Kidney epithelial cell (primary cell): ENCODE results near the gene LRP1-AS. TPM values are rescaled to one million over a fixed set of nuclear protein-coding genes. Genes with fewer than 3 reads are reported as not detected.
"Not testable (repeated sequence)": the region's sequence is repeated elsewhere in the genome, so short reads cannot be mapped to it uniquely, and the experiment has no call there.

ENCODE experiments used
- DNase-seq: peaks from one replicate; pipeline ENCODE4 v3.0.0-alpha.2; 2010; ENCODE audit warnings: low read depth
- H3K27me3 ChIP-seq: 2 replicates; pipeline ENCODE4 v1.6.0; 2011; ENCODE audit warnings: low read length; ENCODE audit not compliant: control insufficient read depth, insufficient read depth
- H3K36me3 ChIP-seq: 2 replicates; pipeline ENCODE4 v1.5.1; 2011; ENCODE audit warnings: low read length; ENCODE audit not compliant: control insufficient read depth, insufficient read depth
- H3K4me3 ChIP-seq: 2 replicates; pipeline ENCODE4 v1.5.1; 2011; ENCODE audit warnings: low read depth, mild to moderate bottlenecking, control low read depth, low read length
- CTCF ChIP-seq: IDR thresholded peaks from 2 replicates; pipeline ENCODE4 v1.5.1; 2011; ENCODE audit warnings: mild to moderate bottlenecking, moderate library complexity, low read length, control low read depth, inconsistent platforms; ENCODE audit not compliant: insufficient read depth, poor library complexity, severe bottlenecking
- total RNA-seq: library from RNA; depleted of rRNA; stranded (reverse); fragments of >200 nt; gene quantifications from 2 replicates; pipeline ENCODE4 v1.2.3, GENCODE V29; 2015

LRP1-AS gene
- total RNA-seq, 1 donor from 2014 or later = not detected

DNA sequence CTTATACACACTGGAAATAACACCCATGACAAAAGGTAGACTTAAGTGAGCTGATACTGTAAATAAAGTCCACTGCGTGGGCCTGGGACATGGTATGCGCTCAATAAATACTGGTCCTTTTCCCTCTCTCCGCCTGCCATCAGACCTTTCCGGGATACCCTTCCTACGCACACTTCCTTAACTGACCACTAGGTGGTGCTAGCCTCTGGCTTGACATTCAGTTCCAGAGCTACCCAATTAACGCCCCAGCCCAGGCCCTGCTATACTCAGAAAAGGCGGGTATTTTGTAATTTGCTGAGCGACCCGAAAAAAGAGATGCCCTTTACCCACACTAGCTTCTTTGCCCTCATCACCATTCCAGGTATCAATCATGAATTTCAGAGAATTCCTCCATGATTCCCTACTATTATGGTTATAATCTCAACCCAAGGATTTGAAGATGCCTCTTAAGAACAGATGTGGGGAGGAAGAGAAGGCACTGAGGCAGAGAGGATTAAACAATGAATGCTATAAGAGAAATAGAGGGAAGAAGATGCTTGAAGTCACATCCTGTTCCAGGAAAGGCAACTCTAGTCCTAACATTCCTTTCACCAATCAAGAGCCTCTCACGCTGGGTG, 23.1 kb downstream of the LRP1-AS start:
- TF ChIP-seq CTCF = peak; percentile 96
- Histone ChIP-seq H3K36me3 (no peaks in the 10 kb centered on the region), H3K27me3 (peaks cover 2% of the 10 kb centered on the region), H3K4me3 (no peak overlapping the region)
- DNase-seq = no peak

- H3K27me3 ChIP-seq = peaks cover 2% of the 10 kb centered on the region
- H3K36me3 ChIP-seq = no peaks in the 10 kb centered on the region
- DNase-seq = no peak
- no peak overlapping the region for H3K4me3 ChIP-seq
- TF ChIP-seq CTCF = no peak
These were observed 23.6 kb downstream of the LRP1-AS start for GRCh38 chr12:57123813-57124212.

- not testable (repeated sequence) for H3K4me3 ChIP-seq, DNase-seq, H3K27me3 ChIP-seq, H3K36me3 ChIP-seq
These were observed 26.7 kb downstream of the LRP1-AS start for GRCh38 chr12:57120718-57121117.

- H3K36me3 ChIP-seq = no peaks in the 10 kb centered on the region
- H3K4me3 ChIP-seq = no peak overlapping the region
- no peak for DNase-seq
- TF ChIP-seq CTCF = no peak
- no peaks in the 10 kb centered on the region for H3K27me3 ChIP-seq
These were observed 27.9 kb downstream of the LRP1-AS start for GRCh38 chr12:57119294-57120085.

DNA sequence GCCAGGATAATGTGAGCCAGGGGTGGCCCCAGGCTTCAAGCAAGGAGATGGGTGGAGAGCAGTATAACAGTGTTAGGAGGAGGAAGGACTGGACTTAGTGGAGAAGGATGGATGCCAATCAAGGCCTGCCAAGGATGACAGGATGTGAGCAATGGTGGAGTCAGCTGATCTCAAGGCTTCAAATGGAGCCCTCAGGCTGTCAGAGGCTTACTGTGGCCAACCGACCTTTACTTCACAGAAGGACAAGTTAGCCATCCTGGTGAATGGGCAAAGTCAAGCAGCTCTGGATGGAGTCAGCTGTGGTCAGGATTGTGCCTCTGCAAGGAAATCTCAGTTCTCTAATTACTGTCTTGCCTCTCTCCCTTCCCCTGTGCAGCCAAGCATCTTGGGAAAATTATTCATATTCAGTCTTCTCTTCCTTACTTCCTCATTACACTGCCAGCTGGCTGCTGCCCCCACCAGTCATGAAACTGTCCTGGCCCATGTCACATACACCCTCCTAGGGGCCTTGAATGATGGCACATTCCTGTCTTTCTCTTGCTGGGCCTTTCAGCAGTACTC, 28.6 kb downstream of the LRP1-AS start:
- TF ChIP-seq CTCF = no peak
- no peak for DNase-seq
- H3K27me3 ChIP-seq = no peaks in the 10 kb centered on the region
- no peaks in the 10 kb centered on the region for H3K36me3 ChIP-seq
- no peak overlapping the region for H3K4me3 ChIP-seq

DNA sequence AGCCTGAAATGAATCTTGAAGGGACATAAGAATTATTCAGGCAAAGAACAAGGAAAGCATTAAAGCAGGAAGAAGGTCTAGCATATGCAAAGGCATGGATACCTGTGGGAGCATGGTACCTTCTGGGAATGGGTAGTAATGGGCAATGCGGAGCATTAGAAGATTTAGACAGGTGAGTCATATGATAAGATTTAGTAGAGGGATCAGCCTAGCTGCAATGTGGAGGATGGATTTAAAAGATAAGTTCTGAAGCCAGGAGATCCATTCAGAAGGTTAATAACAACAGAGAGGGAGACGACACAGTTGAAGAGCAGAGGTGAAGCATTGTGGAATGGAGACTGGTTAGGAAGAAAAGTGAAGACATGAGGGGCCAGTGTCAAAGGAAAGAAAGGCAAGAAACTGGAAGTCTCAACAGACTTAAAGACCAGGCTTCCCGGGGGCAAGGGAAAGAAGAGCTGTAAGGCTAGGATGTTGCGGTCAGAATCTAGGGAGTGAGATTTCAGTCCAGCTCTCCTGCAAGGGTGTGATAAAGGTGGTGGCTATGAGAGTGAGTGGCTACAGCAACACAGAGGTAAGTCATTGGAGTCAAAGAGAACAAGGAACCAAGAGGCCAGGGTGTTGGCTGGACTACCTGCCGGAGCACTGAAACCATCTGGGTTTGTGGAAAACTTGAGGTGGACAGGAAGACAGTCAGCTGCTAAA, 30.7 kb downstream of the LRP1-AS start:
- H3K4me3 ChIP-seq = no peak overlapping the region
- H3K36me3 ChIP-seq = no peaks in the 10 kb centered on the region
- no peaks in the 10 kb centered on the region for H3K27me3 ChIP-seq
- no peak for TF ChIP-seq CTCF
- no peak for DNase-seq
